ENCODE measurements around the gene EFCAB14. TPM values are rescaled to one million over a fixed set of nuclear protein-coding genes. Genes with fewer than 3 reads are reported as not detected.

The EFCAB14 gene
- total RNA-seq, 1 experiment from 2014 or later: 86.8 TPM

DNA sequence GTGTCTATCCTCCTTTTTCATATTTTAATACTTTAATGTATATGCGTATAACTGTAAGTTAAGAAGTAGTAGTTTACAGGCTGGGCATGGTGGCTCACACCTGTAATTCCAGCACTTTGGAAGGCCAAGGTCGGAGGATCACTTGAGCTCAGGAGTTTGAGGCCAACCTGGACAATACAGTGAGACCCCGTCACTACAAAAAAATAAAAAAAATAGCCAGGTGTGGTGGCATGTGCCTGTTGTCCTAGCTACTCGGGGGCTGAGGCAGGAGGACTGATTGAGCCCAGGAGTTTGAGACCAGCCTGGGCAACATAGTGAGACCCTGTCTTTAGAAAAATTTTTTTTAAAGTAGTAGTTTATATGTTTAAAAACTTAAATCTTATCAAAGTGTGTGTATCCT is 73.1 kb downstream of the EFCAB14 start:
- no peaks in the 10 kb centered on the region for H3K27me3 ChIP-seq (ENCODE audit: control insufficient read depth, insufficient read depth, low read length)
- H3K4me3 ChIP-seq (ENCODE audit: low read depth in 2 of 2, low read length in 2 of 2): no peak overlapping the region
- H3K9me3 ChIP-seq (ENCODE audit: control insufficient read depth, insufficient read depth, low read depth, low read length): no peaks in the 10 kb centered on the region
- intact Hi-C loops (cut with micrococcal nuclease; ENCODE audit: unreplicated experiment) (no loop called here), in situ Hi-C loops (cut with HindIII; ENCODE audit: low pct_unique_long_range_greater_than_20kb, low sequenced_read_pairs) (no loop called here)
- H3K36me3 ChIP-seq (ENCODE audit: control insufficient read depth, insufficient read depth, low read length): no peaks in the 10 kb centered on the region
- DNase-seq (ENCODE audit: low read depth, low spot score) (no peak), ATAC-seq (no peak)
- H3K4me1 ChIP-seq (ENCODE audit: control insufficient read depth, insufficient read depth, low read length): peaks cover 32% of the 10 kb centered on the region
- no TSS peak for BruUV-seq (replicated peaks)
- H3K27ac ChIP-seq (ENCODE audit: low read length): no peak overlapping the region; the same call in 1 of the 2 replicates
- POLR2A ChIA-PET: no interaction called here
- TF ChIP-seq, protein P1, sequence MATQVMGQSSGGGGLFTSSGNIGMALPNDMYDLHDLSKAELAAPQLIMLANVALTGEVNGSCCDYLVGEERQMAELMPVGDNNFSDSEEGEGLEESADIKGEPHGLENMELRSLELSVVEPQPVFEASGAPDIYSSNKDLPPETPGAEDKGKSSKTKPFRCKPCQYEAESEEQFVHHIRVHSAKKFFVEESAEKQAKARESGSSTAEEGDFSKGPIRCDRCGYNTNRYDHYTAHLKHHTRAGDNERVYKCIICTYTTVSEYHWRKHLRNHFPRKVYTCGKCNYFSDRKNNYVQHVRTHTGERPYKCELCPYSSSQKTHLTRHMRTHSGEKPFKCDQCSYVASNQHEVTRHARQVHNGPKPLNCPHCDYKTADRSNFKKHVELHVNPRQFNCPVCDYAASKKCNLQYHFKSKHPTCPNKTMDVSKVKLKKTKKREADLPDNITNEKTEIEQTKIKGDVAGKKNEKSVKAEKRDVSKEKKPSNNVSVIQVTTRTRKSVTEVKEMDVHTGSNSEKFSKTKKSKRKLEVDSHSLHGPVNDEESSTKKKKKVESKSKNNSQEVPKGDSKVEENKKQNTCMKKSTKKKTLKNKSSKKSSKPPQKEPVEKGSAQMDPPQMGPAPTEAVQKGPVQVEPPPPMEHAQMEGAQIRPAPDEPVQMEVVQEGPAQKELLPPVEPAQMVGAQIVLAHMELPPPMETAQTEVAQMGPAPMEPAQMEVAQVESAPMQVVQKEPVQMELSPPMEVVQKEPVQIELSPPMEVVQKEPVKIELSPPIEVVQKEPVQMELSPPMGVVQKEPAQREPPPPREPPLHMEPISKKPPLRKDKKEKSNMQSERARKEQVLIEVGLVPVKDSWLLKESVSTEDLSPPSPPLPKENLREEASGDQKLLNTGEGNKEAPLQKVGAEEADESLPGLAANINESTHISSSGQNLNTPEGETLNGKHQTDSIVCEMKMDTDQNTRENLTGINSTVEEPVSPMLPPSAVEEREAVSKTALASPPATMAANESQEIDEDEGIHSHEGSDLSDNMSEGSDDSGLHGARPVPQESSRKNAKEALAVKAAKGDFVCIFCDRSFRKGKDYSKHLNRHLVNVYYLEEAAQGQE (IDR thresholded peaks at IDR 0.05; ENCODE audit: insufficient read depth in 1 of 2, low read depth in 2 of 2, low read length in 1 of 2): no peak
- no peak for TF ChIP-seq SIN3A (IDR thresholded peaks at IDR 0.05; ENCODE audit: borderline replicate concordance, insufficient read depth, low read depth, low read length)
- TF ChIP-seq TCF7L2 (IDR thresholded peaks at IDR 0.05; ENCODE audit: low read depth, low read length): no peak
- TF ChIP-seq POLR2AphosphoS5 (IDR thresholded peaks at IDR 0.05; ENCODE audit: low read depth, low read length): no peak
- TF ChIP-seq, protein P2, sequence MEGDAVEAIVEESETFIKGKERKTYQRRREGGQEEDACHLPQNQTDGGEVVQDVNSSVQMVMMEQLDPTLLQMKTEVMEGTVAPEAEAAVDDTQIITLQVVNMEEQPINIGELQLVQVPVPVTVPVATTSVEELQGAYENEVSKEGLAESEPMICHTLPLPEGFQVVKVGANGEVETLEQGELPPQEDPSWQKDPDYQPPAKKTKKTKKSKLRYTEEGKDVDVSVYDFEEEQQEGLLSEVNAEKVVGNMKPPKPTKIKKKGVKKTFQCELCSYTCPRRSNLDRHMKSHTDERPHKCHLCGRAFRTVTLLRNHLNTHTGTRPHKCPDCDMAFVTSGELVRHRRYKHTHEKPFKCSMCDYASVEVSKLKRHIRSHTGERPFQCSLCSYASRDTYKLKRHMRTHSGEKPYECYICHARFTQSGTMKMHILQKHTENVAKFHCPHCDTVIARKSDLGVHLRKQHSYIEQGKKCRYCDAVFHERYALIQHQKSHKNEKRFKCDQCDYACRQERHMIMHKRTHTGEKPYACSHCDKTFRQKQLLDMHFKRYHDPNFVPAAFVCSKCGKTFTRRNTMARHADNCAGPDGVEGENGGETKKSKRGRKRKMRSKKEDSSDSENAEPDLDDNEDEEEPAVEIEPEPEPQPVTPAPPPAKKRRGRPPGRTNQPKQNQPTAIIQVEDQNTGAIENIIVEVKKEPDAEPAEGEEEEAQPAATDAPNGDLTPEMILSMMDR (IDR thresholded peaks at IDR 0.05): no peak
- CTCF ChIA-PET: no interaction called here

DNA sequence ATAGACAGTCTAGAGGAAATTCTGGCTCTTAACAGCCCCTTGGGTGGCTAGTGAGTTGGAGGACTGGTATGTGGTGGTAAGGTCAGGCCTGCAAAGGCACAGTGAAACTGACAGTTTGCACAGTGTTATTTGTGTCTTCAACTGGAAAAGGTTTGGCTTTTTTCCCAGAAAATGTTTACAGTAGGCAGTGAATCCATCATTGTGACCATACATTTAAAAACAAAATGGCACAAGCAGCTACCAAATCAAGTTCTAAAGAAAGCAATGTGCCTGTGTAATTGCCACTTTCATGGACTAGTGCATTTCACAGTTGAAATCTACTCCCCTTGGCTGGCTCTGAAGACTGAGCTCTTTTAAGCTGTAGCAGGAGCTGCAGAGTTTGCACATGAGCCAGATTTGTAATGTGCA is 75.5 kb downstream of the EFCAB14 start:
- in situ Hi-C loops (cut with HindIII; ENCODE audit: low pct_unique_long_range_greater_than_20kb, low sequenced_read_pairs): no loop called here
- TF ChIP-seq TCF7L2 (IDR thresholded peaks at IDR 0.05; ENCODE audit: low read depth, low read length) (peak; percentile 93), POLR2AphosphoS5 (IDR thresholded peaks at IDR 0.05; ENCODE audit: low read depth, low read length) (peak; percentile 69)
- TF ChIP-seq, protein P2 (IDR thresholded peaks at IDR 0.05): no peak
- no peaks in the 10 kb centered on the region for H3K9me3 ChIP-seq (ENCODE audit: control insufficient read depth, insufficient read depth, low read depth, low read length)
- no peaks in the 10 kb centered on the region for H3K27me3 ChIP-seq (ENCODE audit: control insufficient read depth, insufficient read depth, low read length)
- peak overlapping the region; percentile 89 for H3K27ac ChIP-seq (ENCODE audit: low read length)
- no peak overlapping the region for H3K4me3 ChIP-seq (ENCODE audit: low read depth in 2 of 2, low read length in 2 of 2)
- ChIA-PET POLR2A (interaction anchor here (1.0 kb wide), 1 partner anchor 17 kb away, joined by 3 read pairs; no protein-coding TSS in a partner anchor), CTCF (no interaction called here)
- intact Hi-C loops (cut with micrococcal nuclease; ENCODE audit: unreplicated experiment): no loop called here
- DNase-seq (ENCODE audit: low read depth, low spot score): peak; percentile 65
- ATAC-seq: peak; percentile 96
- no TSS peak for BruUV-seq (replicated peaks)
- peaks cover 32% of the 10 kb centered on the region for H3K4me1 ChIP-seq (ENCODE audit: control insufficient read depth, insufficient read depth, low read length)
- H3K36me3 ChIP-seq (ENCODE audit: control insufficient read depth, insufficient read depth, low read length): no peaks in the 10 kb centered on the region

Measured in Panc1 (cell line).